Measurements from ENCODE around the gene NFYB.
"Not testable (repeated sequence)": the region's sequence is repeated elsewhere in the genome, so short reads cannot be mapped to it uniquely, and the experiment has no call there.

The NFYB gene

DNA sequence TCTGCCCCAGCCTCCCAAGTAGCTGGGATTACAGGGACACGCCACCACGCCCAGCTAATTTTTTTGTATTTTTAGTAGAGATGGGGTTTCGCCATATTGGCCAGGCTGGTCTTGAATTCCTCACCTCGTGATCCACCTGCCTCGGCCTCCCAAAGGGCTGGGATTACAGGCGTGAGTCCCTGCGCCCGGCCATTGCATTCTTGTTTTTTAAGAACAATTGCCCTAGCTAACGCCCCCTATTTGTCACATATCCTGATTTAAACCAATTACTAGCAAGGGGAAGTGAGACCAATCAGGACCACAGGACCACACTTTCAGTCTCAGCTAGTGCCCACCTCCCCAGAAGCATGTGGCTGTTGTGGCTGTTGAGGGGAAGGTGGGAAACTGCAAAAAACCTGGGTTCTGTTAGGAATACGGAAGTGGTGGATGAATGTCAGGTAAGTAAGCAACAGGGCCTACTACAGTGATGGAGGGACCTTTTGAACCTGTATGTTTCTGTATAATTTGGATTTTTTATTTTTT, 37.8 kb upstream of the NFYB start:
- Histone ChIP-seq H3K27ac (ENCODE audit: low read depth in 2 of 2, low read length in 2 of 2) (no peak overlapping the region), H3K9ac (ENCODE audit: low read depth in 1 of 2, low read length in 2 of 2) (no peak overlapping the region), H3K36me3 (ENCODE audit: control insufficient read depth in 2 of 2, insufficient read depth in 2 of 2, low read length in 2 of 2) (no peaks in the 10 kb centered on the region), H3K4me1 (ENCODE audit: control insufficient read depth in 2 of 2, insufficient read depth in 2 of 2, low read length in 2 of 2) (no peaks in the 10 kb centered on the region), H3K4me3 (ENCODE audit: low read length in 2 of 2) (no peak overlapping the region), H3K27me3 (ENCODE audit: control insufficient read depth in 2 of 2, insufficient read depth in 2 of 2, low read length in 2 of 2) (no peaks in the 10 kb centered on the region), H3K9me3 (ENCODE audit: control insufficient read depth in 2 of 2, low read length in 2 of 2) (no peaks in the 10 kb centered on the region)

DNA sequence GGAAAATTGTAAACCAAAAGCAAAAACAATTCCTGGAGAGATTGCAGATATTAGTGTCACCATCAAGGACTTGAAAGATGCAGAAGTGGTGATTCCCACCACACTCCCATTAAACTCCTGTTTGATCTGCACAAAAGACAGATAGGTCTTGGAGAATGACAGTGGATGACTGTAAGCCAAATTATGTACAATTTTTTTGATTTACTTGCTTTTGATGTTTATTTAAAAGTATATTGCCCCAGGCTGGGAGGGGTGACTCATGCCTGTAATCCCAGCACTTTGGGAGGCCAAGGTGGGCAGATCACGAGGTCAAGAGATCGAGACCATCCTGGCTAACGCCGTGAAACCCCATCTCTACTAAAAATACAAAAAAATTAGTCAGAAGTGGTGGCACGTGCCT, 35.8 kb upstream of the NFYB start:
- not testable (repeated sequence) for H3K4me3 ChIP-seq (ENCODE audit: low read length in 2 of 2); H3K36me3 ChIP-seq (ENCODE audit: control insufficient read depth in 2 of 2, insufficient read depth in 2 of 2, low read length in 2 of 2); H3K4me1 ChIP-seq (ENCODE audit: control insufficient read depth in 2 of 2, insufficient read depth in 2 of 2, low read length in 2 of 2); H3K9me3 ChIP-seq (ENCODE audit: control insufficient read depth in 2 of 2, low read length in 2 of 2); H3K9ac ChIP-seq (ENCODE audit: low read depth in 1 of 2, low read length in 2 of 2); H3K27me3 ChIP-seq (ENCODE audit: control insufficient read depth in 2 of 2, insufficient read depth in 2 of 2, low read length in 2 of 2); H3K27ac ChIP-seq (ENCODE audit: low read depth in 2 of 2, low read length in 2 of 2)

DNA sequence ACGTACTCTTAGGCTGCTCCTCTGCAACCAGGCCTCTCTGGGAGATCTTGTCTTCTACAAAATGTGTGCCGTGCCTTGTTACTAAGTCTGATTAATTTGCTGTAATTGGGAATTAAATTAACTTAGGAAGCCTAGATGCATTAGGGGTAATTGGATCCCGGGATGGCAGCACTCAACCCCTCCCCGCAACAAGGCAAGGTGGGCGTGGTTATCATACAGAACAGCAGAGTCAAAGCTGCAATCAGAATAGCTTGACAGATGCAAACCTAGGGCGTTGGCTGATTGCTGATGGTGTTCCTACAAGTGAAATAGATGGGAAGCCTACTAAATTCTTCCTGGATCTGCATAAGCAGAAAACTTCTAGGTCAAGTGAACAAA, 34.5 kb upstream of the NFYB start:
- no peak overlapping the region for H3K4me3 ChIP-seq (ENCODE audit: low read length in 2 of 2)
- H3K4me1 ChIP-seq (ENCODE audit: control insufficient read depth in 2 of 2, insufficient read depth in 2 of 2, low read length in 2 of 2), result no peaks in the 10 kb centered on the region
- H3K36me3 ChIP-seq (ENCODE audit: control insufficient read depth in 2 of 2, insufficient read depth in 2 of 2, low read length in 2 of 2), result no peaks in the 10 kb centered on the region
- no peak overlapping the region for H3K27ac ChIP-seq (ENCODE audit: low read depth in 2 of 2, low read length in 2 of 2)
- H3K27me3 ChIP-seq (ENCODE audit: control insufficient read depth in 2 of 2, insufficient read depth in 2 of 2, low read length in 2 of 2), result no peaks in the 10 kb centered on the region
- no peak overlapping the region for H3K9ac ChIP-seq (ENCODE audit: low read depth in 1 of 2, low read length in 2 of 2)
- H3K9me3 ChIP-seq (ENCODE audit: control insufficient read depth in 2 of 2, low read length in 2 of 2), result no peaks in the 10 kb centered on the region

DNA sequence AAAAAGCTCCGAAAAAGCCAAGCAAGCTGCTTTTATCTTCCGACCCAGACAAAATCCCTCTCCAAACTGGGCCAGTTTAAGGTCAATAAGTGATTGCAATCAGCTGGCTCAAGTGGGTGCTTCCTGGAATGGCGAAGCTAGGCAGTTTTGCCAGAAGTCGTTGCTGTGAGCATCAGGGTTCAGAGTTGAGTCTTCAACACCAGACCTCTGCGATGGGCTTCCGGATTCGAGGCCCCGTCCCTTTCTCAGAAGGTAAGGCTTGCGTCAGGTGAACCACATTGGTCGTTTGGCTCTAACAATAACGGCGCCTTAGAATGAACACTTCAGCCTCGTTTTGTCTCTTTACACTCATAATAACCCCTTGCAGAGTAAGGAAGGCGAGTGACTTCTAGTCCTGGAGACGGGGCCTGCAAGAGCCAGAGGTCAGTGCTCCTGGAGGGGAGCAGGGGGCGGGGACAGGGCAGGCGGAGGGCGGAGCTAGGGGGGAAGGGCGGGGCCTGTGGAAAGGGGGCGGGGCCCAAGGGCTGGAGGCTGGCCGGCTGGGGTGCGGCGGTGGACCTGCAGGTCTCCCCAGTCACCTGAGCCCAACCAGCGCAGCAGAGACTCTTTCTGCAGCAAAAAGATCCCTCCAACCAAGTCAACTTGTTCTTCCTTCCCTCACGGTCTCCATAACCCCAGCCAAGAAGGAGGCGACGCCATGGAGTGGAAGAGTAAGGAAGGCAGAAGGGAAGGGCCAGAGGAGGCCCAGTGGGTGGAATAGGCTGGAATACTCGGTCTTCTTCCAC, 34.0 kb upstream of the NFYB start:
- no peak overlapping the region for H3K4me3 ChIP-seq (ENCODE audit: low read length in 2 of 2)
- H3K36me3 ChIP-seq (ENCODE audit: control insufficient read depth in 2 of 2, insufficient read depth in 2 of 2, low read length in 2 of 2), result no peaks in the 10 kb centered on the region
- H3K27me3 ChIP-seq (ENCODE audit: control insufficient read depth in 2 of 2, insufficient read depth in 2 of 2, low read length in 2 of 2), result no peaks in the 10 kb centered on the region
- no peak overlapping the region for H3K9ac ChIP-seq (ENCODE audit: low read depth in 1 of 2, low read length in 2 of 2)
- no peaks in the 10 kb centered on the region for H3K4me1 ChIP-seq (ENCODE audit: control insufficient read depth in 2 of 2, insufficient read depth in 2 of 2, low read length in 2 of 2)
- no peak overlapping the region for H3K27ac ChIP-seq (ENCODE audit: low read depth in 2 of 2, low read length in 2 of 2)
- no peaks in the 10 kb centered on the region for H3K9me3 ChIP-seq (ENCODE audit: control insufficient read depth in 2 of 2, low read length in 2 of 2)

DNA sequence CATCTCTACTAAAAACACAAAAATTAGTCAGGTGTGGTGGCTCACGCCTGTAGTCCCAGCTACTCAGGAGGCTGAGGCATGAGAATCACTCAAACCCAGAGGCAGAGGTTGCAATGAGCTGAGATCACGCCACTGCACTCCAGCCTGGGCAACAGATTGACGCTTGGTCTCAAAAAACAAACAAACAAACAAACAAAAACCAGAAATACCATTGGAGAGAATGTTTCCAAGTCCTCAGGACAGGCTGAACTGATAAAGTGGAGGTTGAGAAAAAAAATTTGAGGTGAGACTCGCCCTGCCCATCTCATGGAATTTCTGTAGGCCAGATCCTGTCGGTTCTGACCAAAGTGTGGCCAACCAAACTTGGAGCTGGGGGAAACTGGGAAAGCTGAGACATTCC, 30.6 kb upstream of the NFYB start:
- Histone ChIP-seq H3K36me3 (ENCODE audit: control insufficient read depth in 2 of 2, insufficient read depth in 2 of 2, low read length in 2 of 2) (no peaks in the 10 kb centered on the region), H3K27ac (ENCODE audit: low read depth in 2 of 2, low read length in 2 of 2) (no peak overlapping the region), H3K27me3 (ENCODE audit: control insufficient read depth in 2 of 2, insufficient read depth in 2 of 2, low read length in 2 of 2) (no peaks in the 10 kb centered on the region), H3K9me3 (ENCODE audit: control insufficient read depth in 2 of 2, low read length in 2 of 2) (no peaks in the 10 kb centered on the region), H3K9ac (ENCODE audit: low read depth in 1 of 2, low read length in 2 of 2) (no peak overlapping the region), H3K4me1 (ENCODE audit: control insufficient read depth in 2 of 2, insufficient read depth in 2 of 2, low read length in 2 of 2) (no peaks in the 10 kb centered on the region), H3K4me3 (ENCODE audit: low read length in 2 of 2) (no peak overlapping the region)

DNA sequence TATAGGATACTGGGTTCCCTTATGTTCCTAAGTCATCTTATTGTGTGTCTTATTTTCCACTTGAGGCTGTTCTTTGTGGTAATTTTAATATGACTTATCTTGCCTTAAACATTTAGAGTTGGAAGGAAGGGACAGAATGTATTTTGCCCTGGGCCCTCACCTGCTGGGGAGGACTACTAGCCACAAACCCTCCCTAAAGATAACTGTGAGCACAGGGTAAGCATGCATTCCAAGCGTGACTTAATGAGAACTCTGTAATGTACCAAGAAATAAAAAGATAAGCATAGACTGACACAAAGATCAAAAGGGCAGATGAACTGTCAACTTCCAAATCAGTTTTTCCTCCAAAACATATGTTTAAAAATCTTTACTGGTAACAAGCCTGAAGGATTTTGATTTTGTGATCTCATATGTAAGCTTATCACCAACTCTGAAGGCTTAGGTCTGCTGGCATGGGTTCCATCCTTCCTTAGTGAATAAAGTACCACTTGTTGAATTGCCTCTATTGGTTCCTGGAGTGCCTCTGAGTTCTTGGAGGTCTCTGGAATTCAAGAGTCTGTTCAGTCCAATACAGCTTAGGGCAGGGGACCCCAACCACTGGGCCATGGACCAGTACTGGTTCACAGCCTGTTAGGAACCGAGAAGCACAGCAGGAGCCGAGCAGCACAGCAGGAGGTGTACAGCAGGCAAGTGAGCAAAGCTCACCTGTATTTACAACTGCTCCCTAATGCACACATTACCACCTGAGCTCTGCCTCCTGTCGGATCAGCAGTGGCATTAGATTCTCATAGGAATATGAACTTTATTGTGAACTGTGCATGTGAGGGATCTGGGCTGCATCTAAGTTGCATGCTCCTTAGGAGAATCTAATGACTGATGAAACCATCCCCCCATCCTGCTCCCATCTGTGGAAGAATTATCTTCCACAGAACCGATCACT, 29.8 kb upstream of the NFYB start:
- no peak overlapping the region for H3K9ac ChIP-seq (ENCODE audit: low read depth in 1 of 2, low read length in 2 of 2)
- H3K4me3 ChIP-seq (ENCODE audit: low read length in 2 of 2), result no peak overlapping the region
- H3K4me1 ChIP-seq (ENCODE audit: control insufficient read depth in 2 of 2, insufficient read depth in 2 of 2, low read length in 2 of 2), result no peaks in the 10 kb centered on the region
- H3K27me3 ChIP-seq (ENCODE audit: control insufficient read depth in 2 of 2, insufficient read depth in 2 of 2, low read length in 2 of 2), result no peaks in the 10 kb centered on the region
- H3K9me3 ChIP-seq (ENCODE audit: control insufficient read depth in 2 of 2, low read length in 2 of 2), result no peaks in the 10 kb centered on the region
- H3K27ac ChIP-seq (ENCODE audit: low read depth in 2 of 2, low read length in 2 of 2), result no peak overlapping the region
- no peaks in the 10 kb centered on the region for H3K36me3 ChIP-seq (ENCODE audit: control insufficient read depth in 2 of 2, insufficient read depth in 2 of 2, low read length in 2 of 2)

DNA sequence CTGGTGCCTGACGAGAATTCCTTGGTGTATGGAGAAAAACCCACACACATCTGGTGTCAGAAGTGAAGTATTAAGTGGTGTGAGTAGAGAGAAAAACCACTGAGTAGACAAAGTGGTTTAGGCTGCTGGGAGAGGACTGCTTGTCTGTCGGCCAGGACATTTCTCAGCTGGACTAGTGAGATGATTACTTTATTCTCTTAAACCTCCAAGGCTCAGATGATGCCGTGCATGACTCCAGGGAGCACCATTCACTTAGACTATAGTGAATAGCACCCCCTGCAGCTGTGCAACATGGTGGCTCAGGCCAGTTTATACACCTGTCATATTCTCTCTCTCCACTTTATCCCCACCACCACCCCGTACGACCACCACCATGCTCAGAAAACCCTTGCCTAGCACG, 28.5 kb upstream of the NFYB start:
- Histone ChIP-seq H3K27ac (ENCODE audit: low read depth in 2 of 2, low read length in 2 of 2) (no peak overlapping the region), H3K9ac (ENCODE audit: low read depth in 1 of 2, low read length in 2 of 2) (no peak overlapping the region), H3K36me3 (ENCODE audit: control insufficient read depth in 2 of 2, insufficient read depth in 2 of 2, low read length in 2 of 2) (no peaks in the 10 kb centered on the region), H3K4me1 (ENCODE audit: control insufficient read depth in 2 of 2, insufficient read depth in 2 of 2, low read length in 2 of 2) (no peaks in the 10 kb centered on the region), H3K9me3 (ENCODE audit: control insufficient read depth in 2 of 2, low read length in 2 of 2) (no peaks in the 10 kb centered on the region), H3K4me3 (ENCODE audit: low read length in 2 of 2) (no peak overlapping the region), H3K27me3 (ENCODE audit: control insufficient read depth in 2 of 2, insufficient read depth in 2 of 2, low read length in 2 of 2) (no peaks in the 10 kb centered on the region)

DNA sequence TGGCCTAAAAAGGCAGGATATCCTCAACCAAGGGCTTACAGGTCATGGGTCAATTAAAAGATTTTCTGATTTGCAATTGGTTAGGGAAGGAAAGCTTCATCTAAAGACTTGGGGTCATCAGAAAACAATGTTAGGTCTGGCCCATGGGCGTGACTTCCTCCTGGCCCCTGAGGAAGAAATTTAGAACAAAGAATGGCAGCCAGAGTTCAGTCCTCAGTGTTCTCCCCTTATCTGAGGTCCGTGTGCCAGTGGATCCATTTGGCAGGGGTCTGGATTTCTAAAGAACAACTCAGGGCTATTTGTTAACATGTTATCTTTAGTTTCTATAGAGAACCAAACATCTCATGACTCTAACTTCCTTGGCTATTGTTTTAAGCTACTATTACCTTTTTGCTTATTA, 27.8 kb upstream of the NFYB start:
- Histone ChIP-seq H3K9me3 (ENCODE audit: control insufficient read depth in 2 of 2, low read length in 2 of 2) (no peaks in the 10 kb centered on the region), H3K27ac (ENCODE audit: low read depth in 2 of 2, low read length in 2 of 2) (no peak overlapping the region), H3K4me3 (ENCODE audit: low read length in 2 of 2) (no peak overlapping the region), H3K4me1 (ENCODE audit: control insufficient read depth in 2 of 2, insufficient read depth in 2 of 2, low read length in 2 of 2) (no peaks in the 10 kb centered on the region), H3K36me3 (ENCODE audit: control insufficient read depth in 2 of 2, insufficient read depth in 2 of 2, low read length in 2 of 2) (no peaks in the 10 kb centered on the region), H3K27me3 (ENCODE audit: control insufficient read depth in 2 of 2, insufficient read depth in 2 of 2, low read length in 2 of 2) (no peaks in the 10 kb centered on the region), H3K9ac (ENCODE audit: low read depth in 1 of 2, low read length in 2 of 2) (no peak overlapping the region)

DNA sequence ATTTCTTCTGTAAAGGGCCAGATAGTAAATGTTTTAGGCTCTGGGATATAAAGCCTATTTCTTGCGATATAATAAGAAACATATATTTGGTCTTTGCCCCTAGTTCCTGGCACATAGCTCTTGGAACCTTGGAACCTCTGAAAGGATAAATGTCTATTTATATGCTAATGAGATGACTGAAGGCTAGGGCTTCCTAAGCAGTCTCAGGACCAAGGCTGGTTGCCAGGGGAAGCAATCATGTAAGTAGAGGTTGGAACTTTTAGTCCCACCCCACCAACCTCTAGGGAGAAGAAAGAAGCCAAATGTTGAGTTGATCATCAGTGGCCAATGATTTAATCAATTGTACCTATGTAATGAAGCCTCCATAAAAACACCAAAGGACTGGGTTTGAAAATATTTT, 26.6 kb upstream of the NFYB start:
- Histone ChIP-seq H3K9ac (ENCODE audit: low read depth in 1 of 2, low read length in 2 of 2) (no peak overlapping the region), H3K27ac (ENCODE audit: low read depth in 2 of 2, low read length in 2 of 2) (no peak overlapping the region), H3K4me1 (ENCODE audit: control insufficient read depth in 2 of 2, insufficient read depth in 2 of 2, low read length in 2 of 2) (no peaks in the 10 kb centered on the region), H3K4me3 (ENCODE audit: low read length in 2 of 2) (no peak overlapping the region), H3K9me3 (ENCODE audit: control insufficient read depth in 2 of 2, low read length in 2 of 2) (no peaks in the 10 kb centered on the region), H3K36me3 (ENCODE audit: control insufficient read depth in 2 of 2, insufficient read depth in 2 of 2, low read length in 2 of 2) (no peaks in the 10 kb centered on the region), H3K27me3 (ENCODE audit: control insufficient read depth in 2 of 2, insufficient read depth in 2 of 2, low read length in 2 of 2) (no peaks in the 10 kb centered on the region)

DNA sequence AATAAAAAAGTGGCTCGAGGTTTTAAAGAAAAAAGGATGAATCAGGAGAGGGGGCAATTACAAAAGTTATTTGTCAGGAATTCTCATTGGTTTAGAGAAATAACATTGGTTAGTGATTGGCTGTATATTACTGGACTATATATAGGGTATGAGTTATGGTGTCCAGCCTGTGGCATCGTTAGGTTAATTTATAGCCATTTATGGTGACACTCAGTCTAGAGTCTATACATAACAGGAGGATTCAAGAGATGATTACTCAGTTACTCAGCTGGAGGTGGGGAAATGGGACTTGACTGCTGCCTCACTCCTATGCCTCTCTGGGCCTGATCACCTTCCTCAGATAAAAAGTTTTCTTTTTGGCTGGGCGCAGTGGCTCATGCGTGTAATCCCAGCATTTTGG, 25.6 kb upstream of the NFYB start:
- H3K9me3 ChIP-seq (ENCODE audit: control insufficient read depth in 2 of 2, low read length in 2 of 2), result no peaks in the 10 kb centered on the region
- no peak overlapping the region for H3K4me3 ChIP-seq (ENCODE audit: low read length in 2 of 2)
- no peak overlapping the region for H3K9ac ChIP-seq (ENCODE audit: low read depth in 1 of 2, low read length in 2 of 2)
- no peaks in the 10 kb centered on the region for H3K36me3 ChIP-seq (ENCODE audit: control insufficient read depth in 2 of 2, insufficient read depth in 2 of 2, low read length in 2 of 2)
- H3K27me3 ChIP-seq (ENCODE audit: control insufficient read depth in 2 of 2, insufficient read depth in 2 of 2, low read length in 2 of 2), result no peaks in the 10 kb centered on the region
- no peaks in the 10 kb centered on the region for H3K4me1 ChIP-seq (ENCODE audit: control insufficient read depth in 2 of 2, insufficient read depth in 2 of 2, low read length in 2 of 2)
- H3K27ac ChIP-seq (ENCODE audit: low read depth in 2 of 2, low read length in 2 of 2), result no peak overlapping the region

All from mucosa of rectum (tissue), 2 donors.